Glomerular endothelial cell (primary cell): ENCODE measurements around the gene MED17. TPM values are rescaled to one million over a fixed set of nuclear protein-coding genes. Genes with fewer than 3 reads are reported as not detected.

ENCODE experiments used
- DNase-seq: peaks from one replicate; pipeline ENCODE4 v3.0.0-alpha.2; 2011; ENCODE audit warnings: low read depth, low spot score; ENCODE audit errors: extremely low read depth
- total RNA-seq: library from RNA; depleted of rRNA; stranded (reverse); fragments of >200 nt; gene quantifications from 2 replicates; pipeline ENCODE4 v1.2.3, GENCODE V29; 2015

The MED17 gene
- total RNA-seq, 1 donor from 2014 or later, result 41.9 TPM

DNA sequence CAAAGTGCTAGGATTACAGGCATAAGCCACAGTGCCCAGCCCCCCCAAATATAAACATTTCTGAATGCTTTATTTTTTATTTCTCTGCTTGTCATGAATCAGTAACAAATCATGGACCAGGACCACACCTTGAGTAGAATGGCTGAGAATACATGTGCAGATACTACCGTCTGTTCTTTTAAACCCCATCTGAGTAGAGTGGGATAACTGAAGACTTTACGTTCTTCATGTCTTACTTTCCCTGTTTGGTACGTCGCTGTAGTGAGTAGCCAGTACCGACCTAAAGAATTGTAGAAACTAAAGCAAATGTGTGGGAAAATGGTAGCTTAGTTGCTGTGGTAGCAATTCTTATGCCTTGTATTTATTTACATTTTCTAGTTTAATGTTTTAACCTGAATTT lies 29.9 kb downstream of the MED17 start:
- DNase-seq, result no peak

DNA sequence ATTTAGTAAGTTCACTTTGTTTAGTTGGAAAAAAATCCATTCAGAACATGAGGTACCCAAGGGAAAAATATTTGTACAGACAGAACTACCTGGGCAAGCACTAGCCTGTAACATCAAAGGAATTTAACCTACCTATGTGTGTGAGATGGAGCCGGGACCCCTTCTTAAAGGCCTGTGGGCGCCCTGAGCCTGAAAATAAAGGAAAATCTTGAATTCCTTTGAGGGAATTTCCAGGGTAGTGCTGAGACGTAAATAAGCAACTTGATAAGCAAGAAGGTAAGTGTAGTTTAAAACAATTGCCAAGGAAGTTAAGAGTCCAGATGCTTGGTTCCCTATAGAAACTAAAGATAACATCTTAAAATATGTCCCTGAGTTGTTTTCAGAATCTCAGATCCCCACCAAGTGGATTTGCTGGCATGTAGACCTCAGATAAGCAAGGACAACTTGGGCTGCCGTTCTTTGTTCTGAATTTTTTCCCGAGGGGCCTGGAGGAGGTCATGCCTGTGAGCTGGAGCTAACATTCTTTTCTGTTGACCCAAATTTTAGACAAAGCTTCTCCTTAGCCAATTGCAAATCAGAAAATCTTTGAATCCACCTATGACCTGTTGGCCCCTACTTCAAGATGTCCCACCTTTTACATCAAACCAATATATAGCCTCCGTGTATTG lies 31.0 kb downstream of the MED17 start:
- DNase-seq, result no peak

DNA sequence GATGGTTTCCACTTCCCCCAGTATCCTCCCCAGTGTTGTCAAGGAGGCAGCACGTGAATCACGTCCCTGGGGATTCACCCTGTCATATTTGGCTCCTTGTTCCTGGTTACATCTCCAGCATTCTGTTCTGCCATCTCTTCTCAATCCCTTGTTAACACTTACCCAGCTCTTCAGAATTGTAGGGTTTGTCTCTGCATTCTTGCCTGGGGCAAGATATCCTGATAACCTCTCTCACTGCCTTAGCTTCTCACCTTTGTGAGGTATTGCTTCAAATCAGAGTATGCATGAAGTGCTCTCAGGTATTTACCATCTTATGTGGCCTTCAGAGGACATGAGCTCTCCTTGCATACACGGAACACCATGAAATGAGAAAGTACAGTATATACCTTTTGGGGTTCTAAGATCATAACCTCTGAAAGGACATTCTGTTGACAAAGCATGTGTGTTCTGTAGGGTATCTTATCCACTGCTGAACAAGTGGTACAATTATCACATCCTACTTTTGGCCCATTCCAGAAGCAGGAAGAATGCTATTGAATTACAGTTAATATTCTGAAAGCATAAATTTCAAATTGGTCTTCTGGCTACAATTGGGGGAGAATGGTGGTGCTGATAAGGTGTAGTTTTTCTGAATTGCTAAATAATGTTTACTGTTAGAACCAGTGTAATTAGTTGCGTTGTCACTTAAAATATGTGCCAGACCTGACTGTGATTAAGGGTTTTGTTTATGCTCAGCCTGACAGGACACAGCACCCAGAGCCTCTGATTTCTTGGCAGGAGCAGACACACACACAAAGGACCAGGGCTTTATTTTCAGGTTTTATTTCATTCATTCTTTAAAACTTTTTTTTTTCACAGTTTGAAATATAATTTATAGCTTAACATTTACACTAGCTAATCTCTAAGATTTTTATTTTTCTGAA lies 33.6 kb downstream of the MED17 start:
- DNase-seq, result no peak

DNA sequence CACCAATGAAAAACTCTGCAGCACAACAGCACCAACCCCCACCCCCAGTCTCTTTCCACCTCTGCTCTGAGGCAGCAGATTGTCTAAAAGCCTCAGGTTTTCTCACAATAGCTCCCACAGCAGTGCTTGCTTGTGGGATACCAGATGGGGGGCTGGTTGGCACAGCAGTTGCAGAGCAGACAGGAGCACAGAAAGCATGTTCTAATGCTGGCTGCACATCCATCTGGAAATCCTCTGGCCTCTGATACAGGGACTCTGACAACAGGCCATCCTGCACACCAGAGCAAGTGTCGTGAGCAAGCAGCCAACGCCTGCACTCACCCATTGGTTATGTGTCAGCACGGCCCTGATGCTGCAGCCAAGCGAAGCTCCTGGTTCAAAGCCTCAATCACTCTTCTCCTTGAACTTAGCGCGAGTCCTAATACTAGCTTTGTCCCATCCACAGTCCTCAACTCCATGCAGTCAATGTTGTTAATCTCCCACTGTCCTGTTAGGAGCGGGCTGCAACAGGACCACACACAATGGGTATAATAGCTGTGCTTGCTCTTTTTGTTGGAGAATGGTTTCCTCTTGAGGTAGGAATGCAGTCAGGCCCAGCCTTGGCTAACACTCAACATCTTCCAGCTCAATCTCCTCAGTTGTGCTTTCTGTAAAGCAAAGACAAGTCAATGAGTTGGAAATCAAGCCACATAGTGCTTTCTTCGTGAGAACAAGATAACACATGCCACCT lies 36.0 kb downstream of the MED17 start:
- DNase-seq, result no peak

DNA sequence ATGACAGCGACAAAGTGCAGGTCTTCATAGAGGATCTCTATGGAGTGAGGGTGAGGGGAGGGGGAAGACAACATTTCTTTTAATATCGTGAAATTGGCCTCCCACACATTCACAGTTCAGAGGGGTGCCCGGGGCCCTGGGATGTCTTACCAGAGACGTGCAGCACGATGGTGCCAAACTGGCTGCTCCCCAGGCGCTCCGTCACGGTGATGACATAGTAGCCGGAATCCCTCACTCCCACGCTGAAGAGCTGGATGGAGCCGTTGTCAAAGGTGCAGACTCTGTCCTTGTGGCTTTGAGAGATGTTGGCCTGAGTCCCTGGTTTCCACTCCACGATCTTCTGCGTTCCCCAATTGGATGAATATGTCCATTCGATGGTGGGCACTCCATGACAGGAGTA lies 36.8 kb downstream of the MED17 start:
- DNase-seq, result no peak

DNA sequence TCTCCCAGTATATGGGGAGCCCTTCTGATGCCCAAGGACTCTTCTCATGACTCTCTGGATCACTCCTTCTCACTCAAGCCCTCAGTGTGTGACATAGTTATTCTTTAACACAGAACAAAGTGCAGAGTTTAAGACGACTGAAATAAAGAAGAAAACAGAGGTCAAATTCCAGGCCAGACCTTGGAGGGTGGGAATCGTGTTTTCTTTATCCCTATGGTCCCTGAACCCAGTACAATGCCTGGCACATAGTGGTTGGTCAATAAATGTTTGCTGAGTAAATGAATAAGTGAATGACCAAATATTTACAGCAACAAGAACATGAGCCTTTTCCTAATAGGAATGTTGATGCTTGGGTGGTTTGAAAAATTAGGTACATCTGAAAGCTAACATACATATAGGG lies 37.5 kb downstream of the MED17 start:
- no peak for DNase-seq

DNA sequence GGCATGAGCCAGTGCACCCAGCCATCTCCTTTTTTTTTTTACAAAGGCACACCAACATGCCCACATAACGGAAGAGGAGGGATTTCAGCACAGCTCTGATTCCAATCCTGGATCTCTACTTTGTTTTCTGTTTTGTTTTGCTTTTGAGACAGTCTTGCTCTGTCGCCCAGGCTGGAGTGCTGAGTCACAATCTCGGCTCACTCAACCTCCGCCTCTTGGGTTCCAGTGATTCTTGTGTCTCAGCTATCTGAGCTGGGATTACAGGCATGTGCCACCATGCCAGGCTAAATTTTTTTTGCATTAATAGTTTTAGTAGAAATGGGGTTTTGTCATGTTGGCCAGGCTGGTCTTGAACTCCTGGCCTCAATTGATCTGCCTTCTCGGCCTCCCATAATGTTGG lies 38.3 kb downstream of the MED17 start:
- no peak for DNase-seq

DNA sequence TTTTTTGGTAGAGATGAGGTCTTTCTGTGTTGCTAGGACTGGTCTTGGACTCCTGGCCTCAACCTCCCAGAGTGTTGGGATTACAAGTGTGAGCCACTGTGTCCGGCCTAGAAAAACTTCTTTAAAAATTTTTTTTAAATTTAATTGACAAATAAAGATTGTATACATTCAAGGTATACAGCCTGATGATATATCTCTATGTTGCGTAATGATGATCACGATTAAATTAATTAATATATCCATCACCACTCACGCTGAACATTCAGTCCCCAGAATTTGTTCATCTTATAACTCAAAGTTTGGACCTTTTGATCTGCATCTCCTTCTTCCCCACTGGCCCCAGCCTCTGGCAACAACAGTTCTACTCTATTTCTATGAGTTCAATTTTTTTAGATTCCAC lies 39.1 kb downstream of the MED17 start:
- no peak for DNase-seq

DNA sequence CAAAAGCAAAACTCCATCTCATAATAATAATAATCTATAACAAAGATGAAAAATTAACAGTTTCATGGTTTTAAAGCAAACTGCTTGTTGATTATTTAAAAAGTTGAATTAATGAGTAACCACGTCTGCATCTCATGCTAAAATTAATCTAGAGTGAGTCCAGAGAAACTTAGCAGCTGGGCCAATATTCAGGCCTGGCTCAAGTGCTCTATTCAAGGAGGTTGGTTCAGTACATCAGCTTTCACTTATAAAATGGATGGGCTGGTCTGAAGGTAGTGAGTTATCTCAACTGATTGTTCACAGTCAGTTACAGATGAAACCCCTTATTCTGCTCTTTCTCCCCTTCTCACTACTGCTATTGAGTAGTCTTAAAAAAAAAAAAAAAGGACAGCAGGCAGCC lies 43.3 kb downstream of the MED17 start:
- no peak for DNase-seq

DNA sequence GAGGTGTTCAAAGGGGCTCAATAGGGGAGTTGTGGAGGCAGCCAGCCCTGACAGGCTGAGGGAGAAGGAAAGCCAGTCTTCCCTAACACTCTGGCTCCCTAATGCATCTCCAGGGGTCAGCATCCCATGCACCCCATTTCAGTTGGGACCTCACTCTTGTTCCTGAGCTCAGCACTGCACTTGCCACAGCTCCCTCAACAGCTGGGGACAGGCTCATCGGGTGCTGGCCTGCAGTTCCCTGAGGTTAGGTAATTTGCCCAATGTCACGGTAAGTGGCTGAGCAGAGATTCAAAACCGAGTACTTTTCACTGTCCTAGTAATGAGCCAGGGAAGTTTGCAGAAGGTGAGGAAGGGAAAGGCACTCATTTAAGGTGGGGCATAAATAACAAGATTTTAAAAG lies 45.5 kb downstream of the MED17 start:
- DNase-seq, result no peak

DNA sequence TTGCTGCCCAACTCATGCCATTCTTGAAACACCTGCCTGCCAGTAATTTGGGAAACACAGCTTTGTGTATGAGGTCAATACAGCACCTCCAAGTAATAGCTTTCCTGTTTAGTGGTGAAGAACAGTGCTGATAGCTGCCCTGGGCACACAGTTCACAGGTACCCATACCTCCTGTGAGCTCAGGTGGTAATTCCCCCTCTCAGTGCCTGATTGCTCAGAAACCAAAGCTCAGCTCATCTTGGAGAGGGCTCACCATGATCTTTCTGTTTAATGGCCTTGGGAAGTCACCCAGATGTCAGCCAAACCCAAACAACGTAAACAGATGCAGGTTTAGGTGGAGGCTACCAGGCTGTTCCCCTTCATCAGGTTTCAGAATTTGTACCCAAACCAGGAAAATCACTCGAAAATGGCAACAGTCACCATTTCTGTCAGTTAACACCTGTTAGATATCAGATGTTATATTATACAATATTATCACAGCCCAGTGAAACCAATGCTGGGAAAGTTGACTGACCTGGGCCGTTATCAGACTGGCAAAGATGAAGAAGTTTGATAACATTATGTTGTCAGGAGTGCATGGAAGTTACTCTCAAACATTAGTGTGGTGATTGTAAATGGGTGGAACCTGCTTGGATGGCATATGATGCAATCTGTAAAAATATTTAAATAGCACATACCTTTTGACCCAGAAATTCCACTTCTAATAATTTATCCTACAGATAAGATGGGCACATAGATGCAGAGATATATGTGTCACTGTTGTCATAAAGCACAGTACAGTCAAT lies 47.5 kb downstream of the MED17 start:
- no peak for DNase-seq

DNA sequence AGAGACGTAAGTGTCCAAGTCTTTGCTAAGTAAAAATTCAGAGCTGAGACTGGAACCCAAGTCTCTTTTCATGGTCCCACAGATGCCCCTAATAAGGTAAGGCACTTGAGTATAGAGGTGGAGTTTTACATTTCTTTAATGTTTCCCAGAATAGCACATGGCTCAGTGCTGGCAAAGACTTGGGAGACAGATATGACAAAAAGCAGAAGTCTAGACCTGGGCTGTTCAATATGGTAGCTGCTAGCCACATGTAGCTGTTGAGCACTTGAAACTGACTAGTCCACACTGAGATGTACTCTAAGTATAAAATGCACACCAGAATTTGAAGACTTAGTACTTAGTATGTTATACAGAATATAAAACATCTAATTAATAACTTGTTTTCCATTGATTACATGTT lies 48.7 kb downstream of the MED17 start:
- no peak for DNase-seq

DNA sequence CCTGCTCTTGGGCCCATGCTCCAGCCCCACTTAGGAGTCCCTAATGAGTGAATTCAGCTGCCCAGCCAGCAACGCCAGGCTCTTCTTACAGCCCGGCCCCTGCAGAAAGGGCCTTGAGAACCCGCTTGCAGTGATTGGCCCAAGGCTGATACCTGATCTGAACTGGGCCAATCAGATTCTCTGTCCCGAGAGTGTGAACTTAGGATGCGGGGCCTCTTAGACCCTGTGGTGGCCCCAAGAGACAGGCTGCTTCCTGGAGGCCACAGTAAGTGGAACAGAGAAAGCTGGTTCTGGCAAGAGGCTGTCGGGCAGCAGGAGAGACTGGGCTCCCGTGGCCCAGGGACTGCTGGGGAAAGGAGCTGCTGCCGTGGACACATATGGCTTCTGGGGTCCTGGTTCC lies 54.9 kb downstream of the MED17 start:
- DNase-seq, result no peak

DNA sequence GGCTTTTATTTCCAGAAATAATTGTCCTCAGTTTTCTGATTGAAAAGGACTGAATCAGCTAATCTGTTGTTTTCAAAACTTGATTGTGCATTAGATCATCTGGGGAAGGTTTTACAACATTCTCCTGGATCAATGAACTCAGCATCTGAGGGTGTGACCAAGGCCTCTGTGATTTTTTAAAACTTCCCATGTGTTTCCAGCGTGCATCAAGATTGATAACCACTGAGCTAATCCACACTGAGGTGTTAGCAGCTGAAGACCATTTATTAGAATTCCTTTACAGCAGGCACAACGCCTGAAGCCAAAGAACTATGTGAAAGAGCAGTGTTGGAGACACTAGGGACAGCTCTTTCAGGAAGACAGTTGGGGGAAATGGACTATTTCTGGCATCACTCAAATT lies 56.1 kb downstream of the MED17 start:
- no peak for DNase-seq

DNA sequence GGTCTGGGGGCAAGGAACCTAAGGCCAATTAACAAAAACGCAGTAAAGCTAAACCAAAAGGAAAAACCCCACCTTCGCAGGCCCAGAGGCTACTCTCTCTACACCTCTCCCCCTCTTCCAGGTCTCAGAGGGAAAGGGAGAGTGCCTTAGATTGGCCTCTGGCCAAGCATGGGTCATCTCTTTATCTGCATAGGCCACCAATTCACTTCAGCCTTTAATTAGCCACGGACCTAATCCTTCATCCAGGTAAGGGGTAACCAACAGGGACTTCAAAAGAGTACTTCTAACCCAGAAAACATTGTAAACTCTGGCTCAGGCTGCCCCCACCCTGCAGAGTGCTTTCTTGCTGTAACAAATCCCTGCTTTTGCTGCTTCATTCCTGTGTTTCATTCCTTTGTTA lies 56.9 kb downstream of the MED17 start:
- no peak for DNase-seq

DNA sequence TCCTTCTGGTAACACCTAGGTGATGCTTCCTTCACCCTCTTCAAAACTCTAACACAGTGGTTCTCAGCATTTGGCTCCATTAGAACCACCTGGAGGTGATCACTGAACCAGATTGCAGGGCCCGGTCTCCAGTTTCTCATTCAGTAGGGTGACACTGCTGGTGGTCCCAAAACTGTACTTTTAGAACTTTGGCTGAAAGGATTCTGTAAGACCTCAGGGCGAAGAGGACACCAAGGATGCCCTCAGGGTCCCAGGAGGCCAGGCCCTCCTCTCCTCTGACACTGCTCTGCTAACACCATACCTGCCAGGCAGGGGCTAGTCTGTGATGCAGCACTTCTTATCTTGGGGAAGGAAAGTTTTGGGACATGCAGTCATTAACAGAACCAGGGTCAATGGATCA lies 57.4 kb downstream of the MED17 start:
- DNase-seq, result no peak

DNA sequence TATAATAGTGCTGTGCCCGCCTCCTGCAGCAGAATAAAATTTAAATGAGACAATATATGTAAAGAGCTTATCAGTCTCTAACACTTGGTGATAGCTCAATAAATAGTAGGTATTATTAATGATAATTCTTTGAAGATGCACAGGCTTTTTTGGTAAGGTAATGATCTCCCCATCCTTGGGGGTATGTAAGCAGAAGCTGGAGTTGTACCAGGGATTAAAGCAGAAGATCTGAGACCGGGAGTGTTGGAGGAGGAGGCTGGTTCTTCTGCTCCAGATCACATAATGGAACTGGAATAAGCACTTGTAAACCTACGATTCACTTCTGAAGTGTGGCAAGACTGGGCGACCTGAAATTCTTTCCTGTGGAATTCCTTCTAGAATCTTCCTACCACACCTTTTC lies 58.0 kb downstream of the MED17 start:
- DNase-seq, result no peak

DNA sequence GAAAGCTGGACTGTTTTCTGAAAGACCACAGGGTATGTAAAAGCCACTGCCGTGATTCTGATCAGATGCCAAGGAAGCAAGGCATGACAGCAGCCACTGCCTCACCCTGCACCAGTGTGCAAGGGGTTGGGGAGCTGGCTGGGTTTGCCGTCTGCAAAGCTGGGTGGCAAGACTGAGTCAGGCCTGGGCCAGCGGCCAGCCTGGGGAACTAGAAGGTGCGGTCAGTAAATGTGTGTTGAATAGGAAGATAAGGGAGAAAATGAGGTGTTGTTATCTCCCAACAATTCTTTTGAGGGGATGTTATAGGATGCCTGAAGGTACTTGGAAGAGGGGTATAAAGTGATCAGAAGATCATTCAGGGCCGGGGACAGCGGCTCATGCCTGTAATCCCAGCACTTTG lies 58.4 kb downstream of the MED17 start:
- DNase-seq, result no peak

DNA sequence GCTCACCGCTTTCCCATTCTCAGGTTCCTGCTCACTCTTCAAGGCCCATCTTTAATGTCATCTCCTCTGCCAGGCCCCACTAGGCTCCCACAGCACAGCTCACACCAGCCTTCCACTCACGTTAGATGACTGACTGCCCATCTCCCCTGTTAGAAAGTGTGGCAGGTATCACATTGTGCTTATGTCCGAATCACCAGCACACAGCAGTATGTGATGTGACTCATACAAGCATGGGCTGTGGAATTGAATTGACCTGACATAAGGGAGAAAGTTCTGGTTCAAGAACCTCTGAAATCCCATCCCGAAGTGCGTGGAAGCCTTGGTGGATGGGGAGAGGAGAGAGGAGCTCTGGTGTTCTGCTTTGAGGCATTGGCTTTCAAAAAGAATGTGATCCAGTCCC lies 59.8 kb downstream of the MED17 start:
- DNase-seq, result no peak

DNA sequence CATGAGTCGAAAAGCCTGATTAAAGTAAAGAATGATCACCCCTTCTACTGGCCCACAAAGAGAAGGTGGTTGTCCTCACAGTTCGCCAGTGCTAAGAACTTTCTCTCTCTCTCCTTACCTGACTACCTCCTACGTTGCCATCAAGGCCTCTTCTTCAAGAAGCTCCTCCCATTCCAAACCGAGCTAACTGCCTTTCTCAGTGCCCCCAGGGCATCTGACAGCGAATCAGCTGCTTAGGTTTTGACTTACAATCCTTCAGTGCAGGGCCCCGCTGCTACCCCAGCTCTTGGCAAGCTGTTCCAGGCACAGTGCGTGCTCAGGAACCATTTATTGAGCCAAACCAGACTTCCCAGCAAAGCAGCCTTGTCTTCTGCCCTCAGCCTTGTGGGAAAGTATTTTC lies 60.5 kb downstream of the MED17 start:
- DNase-seq, result no peak
